Stimulated activated CD4-positive, alpha-beta T cell treated with anti-CD3 and anti-CD28 coated beads, Interleukin-12 subunit alpha, Interleukin-12 subunit beta, amount 100 ng/mL, for 48 hours (primary cell): Measurements from ENCODE around the gene NOP16.
"Not testable (repeated sequence)": the region's sequence is repeated elsewhere in the genome, so short reads cannot be mapped to it uniquely, and the experiment has no call there.

ENCODE experiments used
- DNase-seq, 3 donors: peaks; one replicate each; pipeline ENCODE4 v3.0.0-alpha.2; 2020; ENCODE audit warnings: low read depth in 2 of 3, low spot score in 1 of 3

The NOP16 gene

DNA sequence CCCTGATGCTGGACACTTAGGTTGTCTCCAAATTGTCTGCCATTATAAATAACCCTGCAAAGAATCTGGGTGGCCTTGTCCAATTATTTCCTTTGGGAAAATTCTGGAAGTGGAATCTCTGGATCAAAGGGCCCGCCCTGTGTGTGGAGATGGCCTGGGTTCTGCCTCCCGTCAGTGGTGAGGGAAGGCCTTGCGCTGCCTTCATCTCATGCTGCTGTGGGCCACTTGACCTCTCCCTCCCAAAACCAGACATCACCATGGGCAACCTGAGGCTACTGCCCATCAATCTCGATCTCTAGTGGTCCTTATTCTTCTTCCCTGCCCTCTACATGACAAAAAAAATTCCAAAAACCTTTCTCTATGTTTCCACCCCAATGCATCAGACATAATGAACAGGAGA, 21.4 kb upstream of the NOP16 start:
- DNase-seq, result no peak

- DNase-seq, result no peak
These were observed 20.2 kb upstream of the NOP16 start for GRCh38 chr5:176408590-176408989.

DNA sequence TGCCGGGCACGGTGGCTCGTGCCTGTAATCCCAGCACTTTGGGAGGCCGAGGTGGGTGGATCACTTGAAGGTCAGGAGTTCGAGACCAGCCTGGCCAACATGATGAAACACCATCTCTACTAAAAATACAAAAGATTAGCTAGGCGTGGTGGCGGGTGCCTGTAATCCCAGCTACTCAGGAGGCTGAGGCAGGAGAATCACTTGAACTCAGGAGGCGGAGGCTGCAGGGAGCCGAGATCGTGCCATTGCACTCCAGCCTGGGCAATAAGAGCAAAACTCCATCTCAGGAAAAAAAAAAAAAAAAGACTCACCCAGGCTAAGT, 19.8 kb upstream of the NOP16 start:
- not testable (repeated sequence) for DNase-seq

DNA sequence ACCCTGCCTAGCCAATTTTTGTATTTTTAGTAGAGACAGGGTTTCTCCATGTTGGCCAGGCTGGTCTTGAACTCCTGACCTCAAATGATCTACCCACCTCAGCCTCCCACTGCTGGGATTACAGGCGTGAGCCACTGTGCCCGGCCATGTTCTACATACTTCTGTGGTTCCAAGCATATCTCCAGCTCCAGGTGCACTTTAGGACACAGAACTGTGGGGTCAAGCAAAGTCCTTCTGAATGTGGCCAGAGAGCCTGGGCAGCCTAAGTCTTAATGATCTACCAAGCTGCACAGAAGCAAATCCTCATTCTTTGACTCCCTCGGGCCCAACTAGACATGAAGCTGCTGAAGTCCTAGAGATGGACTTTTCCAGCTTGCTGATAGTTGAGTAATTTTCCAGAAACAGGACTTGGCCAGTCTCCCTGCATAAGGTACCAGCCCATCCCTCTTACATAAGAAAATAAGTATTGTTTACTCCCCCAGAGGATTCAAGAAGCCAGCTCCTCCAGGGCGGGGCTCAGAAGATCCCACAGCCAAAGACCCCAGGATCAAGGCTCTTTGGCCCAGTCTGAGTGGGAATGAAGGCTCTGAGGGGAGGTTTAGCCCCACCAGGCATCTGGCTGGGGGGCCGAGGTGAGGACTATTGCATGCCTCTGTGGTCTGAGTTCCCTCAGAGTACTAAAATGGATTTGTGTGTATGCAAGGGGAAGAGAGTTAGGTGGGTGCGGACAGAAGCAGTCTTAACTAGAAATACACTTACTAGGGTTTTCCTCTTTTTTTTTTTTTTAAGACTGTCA, 19.3 kb upstream of the NOP16 start:
- DNase-seq, result no peak

- no peak for DNase-seq
These were observed 18.1 kb upstream of the NOP16 start for GRCh38 chr5:176406436-176407052.

DNA sequence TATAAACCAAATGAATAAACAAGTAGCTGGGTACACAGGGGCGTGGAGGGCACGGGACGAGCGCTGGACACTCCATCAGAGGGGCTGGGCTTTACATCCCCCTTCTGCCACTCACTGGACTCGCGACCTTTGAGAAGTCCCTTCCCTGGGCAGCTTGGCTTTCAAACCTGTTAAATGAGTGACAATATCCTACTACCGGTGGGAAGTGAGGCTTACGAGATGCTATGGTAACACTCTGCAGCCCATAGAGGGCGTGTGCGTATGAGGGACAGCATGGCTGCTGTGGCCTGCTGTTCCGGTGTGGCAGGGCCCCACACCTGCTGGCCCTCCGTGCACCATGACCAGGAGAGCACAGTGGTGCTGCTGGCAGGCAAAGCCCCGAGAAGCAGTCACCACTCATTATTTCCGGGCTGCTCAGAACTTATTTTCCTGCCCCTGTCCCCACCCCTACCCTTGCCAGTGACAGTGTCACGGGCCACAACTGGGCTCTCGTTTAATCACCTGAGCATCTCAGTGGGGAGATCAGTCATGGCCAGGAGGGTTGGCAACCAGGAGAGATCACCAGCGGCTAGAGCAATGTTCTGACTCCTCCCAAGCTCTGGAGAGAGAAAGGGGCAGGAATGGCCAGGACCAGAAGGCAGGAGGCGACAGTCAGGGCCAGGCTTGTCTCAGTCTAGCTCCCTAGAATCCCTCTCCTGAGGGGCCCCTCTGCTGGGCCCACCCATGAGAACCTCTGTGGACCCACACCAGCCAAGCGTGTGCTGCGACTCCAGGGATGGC, 17.4 kb upstream of the NOP16 start:
- no peak for DNase-seq

DNA sequence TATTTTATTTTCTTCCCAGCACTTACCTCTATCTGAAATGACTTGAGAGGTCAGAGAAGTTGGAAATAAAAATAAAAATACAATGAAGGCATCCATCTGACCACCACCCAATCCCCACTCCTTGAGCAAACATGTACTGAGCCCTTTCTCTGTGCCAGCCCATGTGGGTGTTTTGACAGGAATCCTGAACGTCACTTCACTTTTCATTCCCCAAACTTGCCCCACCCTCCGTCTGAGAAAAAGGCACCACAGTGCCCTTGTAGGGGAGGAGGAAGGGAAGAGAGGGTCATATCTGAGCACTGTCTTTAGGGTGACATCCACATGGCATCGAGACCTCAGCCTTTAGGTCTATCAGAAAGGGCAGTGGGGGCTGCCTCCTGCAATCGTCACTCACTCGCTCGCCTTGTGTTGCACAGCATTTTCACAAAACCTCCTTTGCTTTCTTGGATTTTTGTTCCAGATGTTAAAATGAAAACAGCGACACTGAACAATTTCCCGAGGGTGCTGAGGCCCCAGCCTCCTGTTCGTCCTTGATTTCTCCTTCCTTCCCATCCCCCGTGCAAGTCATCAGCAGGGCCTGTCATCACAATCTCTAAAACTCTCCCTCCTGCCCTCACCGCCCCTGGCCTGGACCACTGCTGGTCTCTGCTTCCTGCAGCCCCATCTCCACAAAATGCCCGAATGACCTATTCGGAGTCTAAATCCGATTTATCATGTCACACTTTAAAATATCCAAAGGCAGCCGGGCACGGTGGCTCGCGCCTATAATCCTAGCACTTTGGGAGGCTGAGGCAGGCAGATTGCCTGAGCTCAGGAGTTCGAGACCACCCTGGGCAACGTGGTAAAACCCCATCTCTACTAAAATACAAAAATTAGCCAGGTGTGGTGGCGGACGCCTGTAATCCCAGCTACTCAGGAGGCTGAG, 13.1 kb upstream of the NOP16 start:
- no peak for DNase-seq

DNA sequence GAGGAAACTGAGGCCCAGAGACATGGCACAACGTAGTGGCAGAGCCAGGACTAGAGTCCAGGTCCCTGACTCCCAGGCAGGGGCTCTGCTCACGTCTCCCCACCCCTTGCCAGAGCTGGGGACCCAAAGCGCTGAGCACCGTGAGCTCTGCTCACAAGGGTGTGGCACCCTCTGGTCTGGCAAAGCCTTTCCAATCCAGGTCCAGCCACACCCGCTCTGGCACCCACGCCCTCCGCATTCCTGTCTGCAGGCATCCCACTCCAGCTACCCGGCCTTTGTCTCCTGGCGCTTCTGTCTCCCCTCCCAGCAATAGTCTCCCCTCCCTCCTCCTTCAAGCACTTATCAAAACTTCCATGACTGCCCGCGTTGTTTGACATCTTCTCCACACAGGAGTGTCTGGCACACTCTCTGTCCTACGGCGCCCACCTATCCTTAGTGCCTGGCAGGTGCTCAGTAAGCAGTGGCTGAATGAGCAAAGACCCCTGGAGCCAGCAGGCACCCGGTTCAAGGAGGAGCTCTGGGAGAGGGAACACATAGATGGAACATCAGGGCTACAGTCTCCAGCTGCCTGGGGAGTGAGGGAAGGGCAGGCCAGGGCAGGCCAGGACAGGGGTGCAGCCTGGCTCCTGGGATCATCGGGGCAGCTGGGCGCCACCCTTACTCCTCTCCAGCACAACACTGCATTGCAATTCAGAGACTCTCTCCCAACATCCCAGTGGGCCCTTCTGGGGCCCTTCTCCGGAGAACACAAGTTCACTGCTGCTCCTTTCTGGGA, 12.2 kb upstream of the NOP16 start:
- no peak for DNase-seq

DNA sequence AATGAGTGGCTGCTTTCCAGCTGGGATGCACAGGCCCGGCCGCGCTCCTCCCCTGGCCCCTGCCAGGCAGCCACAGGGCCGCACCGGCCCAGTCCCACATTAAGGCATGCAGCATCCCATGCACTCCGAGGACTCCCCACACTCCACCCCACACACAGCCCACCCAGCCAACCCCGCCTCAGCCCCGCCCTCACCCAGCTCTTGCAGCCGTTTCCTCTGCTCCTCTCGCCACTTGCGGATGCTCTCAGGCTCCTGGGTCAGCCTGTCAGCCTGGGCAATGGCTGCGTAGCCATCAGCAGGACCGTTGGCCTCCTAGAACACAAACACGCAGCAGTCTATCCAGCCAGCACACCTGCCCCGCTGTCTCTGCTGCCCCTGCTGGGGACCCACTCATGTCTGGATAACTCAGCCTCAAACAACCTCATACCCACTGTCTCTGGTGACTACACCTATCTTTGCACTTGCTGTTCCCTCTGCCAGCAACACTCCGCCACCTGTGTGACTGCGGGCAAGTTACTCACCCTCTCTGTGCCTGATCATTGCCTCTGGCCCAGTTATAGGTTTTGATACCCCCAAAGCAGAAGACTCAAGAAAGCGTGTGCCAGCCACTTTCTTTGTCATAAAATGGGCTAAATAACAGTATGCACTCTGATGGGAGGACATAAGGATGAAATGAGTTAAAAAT, 9.5 kb upstream of the NOP16 start:
- DNase-seq, result no peak

DNA sequence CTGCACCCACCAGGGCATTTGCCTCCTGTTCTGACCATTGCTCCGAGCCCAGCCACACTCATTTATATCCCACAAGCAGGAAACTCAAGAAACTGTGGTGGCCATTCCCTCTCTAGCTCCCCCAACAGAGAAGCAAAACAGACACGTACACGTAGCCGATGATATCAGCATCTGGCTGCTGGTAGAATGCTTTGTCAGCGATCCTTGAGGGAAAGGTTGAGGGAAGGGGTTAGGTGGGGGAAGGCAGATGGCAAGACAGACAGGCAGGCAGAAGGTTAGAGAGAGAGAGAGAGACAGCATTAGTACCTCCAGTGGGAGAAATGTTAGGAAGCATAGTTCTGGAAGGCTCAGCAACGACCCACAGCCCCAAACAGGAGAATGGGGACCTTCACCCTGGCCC, 7.9 kb upstream of the NOP16 start:
- no peak for DNase-seq

DNA sequence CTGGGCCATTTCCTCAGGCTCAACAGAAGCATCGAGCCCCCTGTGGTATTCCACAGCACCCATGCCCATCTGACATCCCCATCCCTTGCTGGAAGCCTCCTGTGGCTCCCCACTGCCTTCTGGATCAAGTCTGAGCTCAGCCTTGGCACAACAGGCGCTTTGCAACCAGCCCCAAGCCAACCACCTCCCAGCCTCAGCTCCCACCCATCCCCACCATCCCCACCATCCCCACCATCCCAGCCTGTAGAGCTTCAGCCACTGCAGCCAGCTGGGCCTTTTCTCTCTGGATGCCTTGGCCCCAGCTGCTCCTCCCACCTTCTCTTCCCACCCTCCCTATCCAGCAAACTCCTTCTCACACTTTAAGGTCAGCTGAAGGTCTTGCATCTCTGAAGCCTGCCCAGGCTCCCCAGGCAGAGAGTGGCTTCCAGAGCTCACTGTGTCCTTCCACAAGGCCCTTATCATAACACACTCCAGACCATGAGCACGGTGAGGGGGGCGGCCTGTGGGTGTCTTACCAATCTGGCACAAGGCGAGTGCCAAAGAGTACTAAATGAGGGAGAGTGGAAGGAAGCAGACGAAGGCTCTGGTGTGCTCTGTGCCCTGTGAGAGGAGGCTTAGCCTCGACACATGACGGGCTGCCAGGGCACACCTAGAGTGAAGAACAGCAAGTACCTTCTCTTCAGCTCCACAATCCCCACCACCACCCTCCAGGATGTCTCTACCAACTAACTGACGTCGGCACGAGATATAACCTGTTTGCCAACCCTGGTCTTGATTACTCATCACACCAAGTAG, 6.7 kb upstream of the NOP16 start:
- DNase-seq, result no peak

GRCh38 chr5:176394096-176394495, 5.7 kb upstream of the NOP16 start:
- DNase-seq, result no peak

GRCh38 chr5:176392526-176392925, 4.1 kb upstream of the NOP16 start:
- no peak for DNase-seq

GRCh38 chr5:176391999-176392398, 3.6 kb upstream of the NOP16 start:
- DNase-seq, result no peak

DNA sequence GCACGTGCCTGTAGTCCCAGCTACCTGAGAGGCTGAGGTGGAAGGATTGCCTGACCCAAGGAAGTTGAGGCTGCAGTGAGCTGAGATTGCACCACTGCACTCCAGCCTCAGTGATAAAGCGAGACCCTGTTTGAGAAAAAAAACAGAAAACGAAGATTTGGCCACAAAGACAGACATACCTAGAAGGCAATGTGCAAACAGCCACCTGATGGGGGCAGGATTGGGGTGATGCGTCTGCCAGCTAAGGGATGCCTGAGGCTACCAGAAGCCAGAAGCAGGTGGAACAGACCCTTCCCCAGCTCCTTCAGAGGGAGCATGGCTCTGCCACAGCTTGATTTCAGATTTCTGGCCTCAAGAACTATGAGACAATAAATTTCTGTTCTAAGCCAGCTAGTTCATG, 3.1 kb upstream of the NOP16 start:
- no peak for DNase-seq

GRCh38 chr5:176389135-176390123, 1.0 kb upstream of the NOP16 start:
- no peak for DNase-seq

DNA sequence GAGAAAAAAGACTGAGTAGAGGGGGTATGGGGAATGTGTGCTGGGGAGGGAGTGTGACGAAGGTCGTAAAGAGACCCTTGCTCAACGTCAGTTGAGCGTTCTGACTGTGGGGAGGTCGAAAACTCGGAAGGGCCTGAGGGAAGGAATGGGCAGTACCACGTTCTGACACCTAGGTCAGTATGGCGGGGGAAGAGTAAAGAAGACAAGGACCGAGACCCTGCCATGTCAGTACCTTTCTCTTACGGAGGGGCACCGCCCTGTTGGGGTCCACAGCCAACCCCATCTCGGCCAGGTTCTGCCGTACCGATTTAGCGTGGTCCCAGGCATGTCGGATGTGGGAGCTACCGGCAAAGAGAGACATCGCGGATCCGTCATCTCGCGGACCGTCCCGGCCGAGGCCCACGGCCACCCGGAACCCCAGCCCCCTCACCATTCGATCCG, 375 bp downstream of the NOP16 start:
- DNase-seq, result no peak

- no peak for DNase-seq
These were observed 943 bp downstream of the NOP16 start for GRCh38 chr5:176387384-176387925.
